Activated CD8-positive, alpha-beta memory T cell treated with anti-CD3 and anti-CD28 coated beads for 48 hours (primary cell): ENCODE results near the gene HOMER2.
"Not testable (repeated sequence)": the region's sequence is repeated elsewhere in the genome, so short reads cannot be mapped to it uniquely, and the experiment has no call there.

Experiments used
- DNase-seq, 3 experiments: peaks; one replicate each; pipeline ENCODE4 v3.0.0-alpha.2; 2020; ENCODE audit warnings: low read depth in 2 of 3, low spot score in 2 of 3

Gene HOMER2

DNA sequence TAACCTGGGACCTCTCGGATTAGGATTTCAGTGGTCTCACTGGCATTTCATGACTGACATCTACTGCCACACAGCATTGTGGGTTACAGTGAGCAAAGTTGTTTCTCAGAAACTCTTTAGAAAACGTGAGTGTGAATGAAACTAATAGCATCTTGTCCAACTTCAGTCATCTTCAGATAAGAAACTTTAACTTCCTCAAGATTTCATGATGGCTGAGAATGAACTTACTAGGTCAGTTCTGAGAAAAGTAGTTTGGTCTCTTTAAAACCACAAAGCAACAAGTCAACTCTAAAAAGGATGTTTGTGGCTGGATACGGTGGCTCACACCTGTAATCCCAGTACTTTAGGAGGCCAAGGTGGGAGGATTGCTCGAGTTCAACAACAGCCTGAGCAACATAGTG is 14.2 kb upstream of the HOMER2 start:
- no peak for DNase-seq

GRCh38 chr15:82964890-82965289 is 12.4 kb upstream of the HOMER2 start:
- DNase-seq: no peak

GRCh38 chr15:82963471-82964341 is 11.2 kb upstream of the HOMER2 start:
- DNase-seq: no peak

- no peak for DNase-seq
These were observed 8.2 kb upstream of the HOMER2 start for GRCh38 chr15:82960766-82961165.

DNA sequence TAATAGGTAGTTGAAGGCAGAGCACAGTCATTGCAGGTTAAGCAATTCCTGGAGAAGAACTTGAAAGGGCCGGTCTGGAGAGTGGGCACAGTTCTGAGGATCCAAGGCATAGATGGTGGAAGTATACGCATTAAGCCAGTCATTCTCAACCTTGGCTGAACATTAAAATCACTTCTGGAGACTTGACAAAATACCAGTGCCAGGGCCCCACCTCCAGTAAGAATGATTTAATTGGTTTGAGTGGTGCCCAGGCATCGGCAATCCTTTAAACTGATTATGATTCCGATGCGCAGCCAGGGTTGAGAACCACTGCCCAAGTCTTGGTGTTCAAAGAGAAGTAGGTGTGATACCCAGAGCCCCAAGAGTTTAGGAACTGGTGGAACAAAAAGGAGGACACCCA is 6.9 kb upstream of the HOMER2 start:
- DNase-seq: no peak

GRCh38 chr15:82958638-82959037 is 6.1 kb upstream of the HOMER2 start:
- DNase-seq: no peak

DNA sequence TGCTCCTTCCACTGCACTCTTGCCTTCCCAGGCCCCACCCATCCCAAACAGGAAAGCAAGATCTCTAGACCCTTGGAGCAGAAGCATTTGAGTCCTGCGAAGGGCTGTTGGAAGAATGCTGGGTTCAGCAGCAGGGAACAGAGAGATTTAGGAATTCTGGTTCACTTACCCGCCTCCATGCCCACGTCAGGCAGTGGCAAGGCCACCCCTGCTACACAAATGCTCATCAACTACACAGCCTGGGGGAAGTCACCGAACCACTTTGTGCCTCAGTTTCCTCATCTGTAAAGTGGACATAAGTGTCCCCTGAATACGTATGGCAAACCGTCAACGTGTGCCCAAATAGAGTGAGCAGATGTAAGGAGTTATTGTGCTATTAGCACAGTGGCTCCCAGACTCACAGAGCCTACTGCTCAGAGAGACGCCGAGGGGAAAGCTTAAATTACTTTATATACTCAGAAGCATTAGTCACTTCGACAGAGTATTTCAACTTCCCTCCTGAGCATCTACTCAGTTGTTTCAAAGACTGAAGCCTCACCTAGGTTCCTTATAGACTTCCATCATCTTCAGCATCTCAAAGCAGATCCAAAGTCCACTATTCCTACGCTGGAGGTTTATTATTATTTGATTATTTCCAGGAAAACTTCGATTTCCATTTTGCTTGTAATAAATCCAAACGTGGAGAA is 905 bp downstream of the HOMER2 start:
- no peak for DNase-seq

DNA sequence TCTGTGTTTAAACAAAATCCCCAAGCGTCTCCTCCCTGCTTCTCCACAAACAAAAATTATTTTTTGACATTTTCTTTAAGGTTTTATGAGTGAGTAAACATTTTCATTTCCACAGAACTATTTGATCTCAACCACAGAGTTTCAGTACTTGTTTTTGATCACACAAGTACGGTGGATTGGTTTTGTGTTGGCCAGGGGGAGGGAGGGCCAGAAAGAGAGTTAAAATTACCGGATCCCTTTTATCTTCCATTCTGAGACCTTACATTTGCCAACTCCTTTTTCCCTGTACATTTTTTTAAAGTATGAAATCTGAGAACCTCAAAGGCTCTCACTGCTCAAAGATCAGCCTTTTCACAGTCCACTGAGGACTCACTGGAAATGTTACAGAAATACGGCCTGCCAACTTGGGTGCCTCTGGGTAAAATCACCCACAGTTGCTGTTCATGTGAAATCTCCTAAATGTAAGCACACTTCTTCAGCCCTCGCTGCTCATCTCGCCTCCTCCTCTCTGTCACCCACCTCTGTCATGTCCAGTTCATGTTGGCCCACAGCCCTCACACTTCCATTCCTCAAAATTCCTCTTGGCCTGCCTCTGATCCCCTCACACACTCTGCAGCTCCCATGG is 1.7 kb downstream of the HOMER2 start:
- no peak for DNase-seq

DNA sequence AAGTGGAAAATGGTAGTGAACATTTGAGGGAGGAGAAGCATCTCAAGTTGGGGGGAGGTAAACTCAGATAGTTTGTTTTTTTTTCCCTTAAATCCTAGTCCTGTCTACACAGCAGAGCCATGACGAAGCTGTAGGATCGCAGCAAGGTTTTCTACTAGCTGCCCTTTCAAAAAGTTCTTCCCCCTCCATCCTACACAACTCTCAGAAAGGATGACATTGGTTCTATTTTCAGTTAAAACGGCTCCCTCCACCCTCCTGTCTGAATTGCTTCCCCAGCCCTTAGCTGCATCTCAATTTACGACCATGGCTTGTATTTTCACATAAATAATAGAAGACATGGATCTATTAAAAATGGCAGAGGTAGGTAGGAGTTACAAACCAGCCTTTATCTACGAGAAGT is 2.2 kb downstream of the HOMER2 start:
- no peak for DNase-seq

DNA sequence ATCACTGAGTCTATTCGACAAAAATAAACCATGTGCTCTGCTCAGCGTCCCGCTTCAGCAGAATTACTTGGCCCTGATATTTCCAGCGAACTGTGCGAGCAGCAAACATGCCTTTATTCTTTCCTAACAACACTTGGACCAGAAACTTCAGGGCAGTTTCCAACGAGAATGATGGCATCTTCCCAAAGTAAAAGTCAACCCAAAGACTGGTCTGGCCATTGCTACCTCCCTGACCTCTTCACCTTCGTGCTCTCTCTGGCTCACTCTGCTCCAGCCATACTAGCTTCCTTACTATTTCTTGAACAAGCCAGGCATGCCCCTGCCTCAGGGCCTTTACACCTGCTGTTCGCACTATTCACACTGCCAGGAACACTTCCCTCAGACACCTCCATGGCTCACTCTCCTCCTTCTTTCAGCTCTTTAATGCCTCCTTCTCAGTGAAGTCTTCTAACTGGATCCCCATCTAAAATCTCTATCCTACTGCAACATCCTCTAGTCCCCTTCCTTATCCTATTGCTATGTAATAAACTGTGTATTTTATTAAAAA is 6.3 kb downstream of the HOMER2 start:
- DNase-seq: no peak

- no peak for DNase-seq
These were observed 7.2 kb downstream of the HOMER2 start for GRCh38 chr15:82945326-82945725.

DNA sequence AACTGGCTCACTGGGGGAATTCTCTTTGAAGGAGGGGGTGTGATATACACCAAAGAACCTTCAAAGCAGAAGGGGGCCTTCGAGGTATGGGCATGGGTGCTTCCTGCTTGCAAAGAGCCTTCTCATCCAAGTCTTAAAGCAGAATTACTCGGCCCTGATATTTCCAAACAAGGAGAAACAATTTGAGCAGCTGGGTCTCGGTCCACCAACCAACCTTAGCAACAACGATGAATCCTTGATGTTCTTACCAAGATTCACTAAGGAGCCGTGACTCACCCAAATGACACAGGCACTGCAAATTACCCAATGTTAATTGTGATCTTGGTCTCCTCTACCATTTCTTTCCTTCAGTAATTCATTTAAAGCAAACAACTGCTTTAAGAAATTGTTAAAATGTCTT is 7.7 kb downstream of the HOMER2 start:
- DNase-seq: no peak

- DNase-seq: no peak
These were observed 8.5 kb downstream of the HOMER2 start for GRCh38 chr15:82944056-82944455.

GRCh38 chr15:82943176-82943575 is 9.3 kb downstream of the HOMER2 start:
- DNase-seq: no peak

GRCh38 chr15:82942691-82943090 is 9.8 kb downstream of the HOMER2 start:
- DNase-seq: no peak

GRCh38 chr15:82939678-82940077 is 12.8 kb downstream of the HOMER2 start:
- DNase-seq: not testable (repeated sequence)

- DNase-seq: no peak
These were observed 14.8 kb downstream of the HOMER2 start for GRCh38 chr15:82937712-82938058.

- DNase-seq: no peak
These were observed 15.4 kb downstream of the HOMER2 start for GRCh38 chr15:82936966-82937711.

GRCh38 chr15:82935382-82935781 is 17.1 kb downstream of the HOMER2 start:
- no peak for DNase-seq

DNA sequence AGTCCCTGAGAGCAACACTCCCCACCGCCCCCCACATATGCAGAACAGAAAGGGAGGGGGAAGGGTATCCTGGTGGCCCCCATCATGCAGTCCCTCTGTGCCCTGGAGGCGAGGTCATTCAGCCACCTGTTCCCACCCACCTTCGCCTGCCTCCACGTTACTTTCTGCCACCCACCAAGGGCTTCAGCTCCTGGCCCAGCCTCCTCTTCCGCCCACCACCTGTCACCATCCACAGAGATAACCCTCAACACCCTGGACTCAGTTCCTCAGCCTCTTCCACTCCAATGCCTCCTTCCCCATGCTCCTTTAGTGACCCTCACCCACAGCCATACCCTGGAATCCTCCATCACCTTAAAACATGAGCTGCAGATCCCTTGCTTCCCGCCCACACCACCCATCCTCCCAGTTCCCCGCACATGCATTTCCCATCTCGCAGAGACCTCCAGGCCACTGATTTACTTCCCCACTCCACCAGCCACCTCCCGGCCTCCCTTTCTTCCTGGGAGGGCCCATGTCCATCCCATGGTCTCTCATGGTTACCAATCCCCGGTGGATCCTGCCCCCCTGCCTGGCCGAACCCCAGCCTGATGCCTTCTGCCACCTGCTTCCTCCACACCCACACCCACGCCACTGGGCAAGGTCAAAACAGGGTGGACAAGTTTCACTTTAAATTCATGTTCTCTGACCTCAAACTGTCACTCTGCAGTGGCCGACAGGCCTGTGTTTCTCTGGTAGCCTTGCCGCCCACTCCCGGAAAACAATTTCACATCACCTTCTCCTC is 18.2 kb downstream of the HOMER2 start:
- DNase-seq: no peak
